HG02840 (cell line): ENCODE measurements around the gene SFXN5.
A peak's percentile ranks its signal among the peaks of the same experiment; 100 is the strongest.
"Not testable (repeated sequence)": the region's sequence is repeated elsewhere in the genome, so short reads cannot be mapped to it uniquely, and the experiment has no call there.

ENCODE experiments used
- ATAC-seq: cut with Tn5 transposase; IDR thresholded peaks from one replicate; pipeline ENCODE4 v1.9.1; 2021; ENCODE audit warnings: mild to moderate bottlenecking, moderate library complexity, moderate number of reproducible peaks; ENCODE audit not compliant: unreplicated experiment, low FRiP score

Gene SFXN5, protein sequence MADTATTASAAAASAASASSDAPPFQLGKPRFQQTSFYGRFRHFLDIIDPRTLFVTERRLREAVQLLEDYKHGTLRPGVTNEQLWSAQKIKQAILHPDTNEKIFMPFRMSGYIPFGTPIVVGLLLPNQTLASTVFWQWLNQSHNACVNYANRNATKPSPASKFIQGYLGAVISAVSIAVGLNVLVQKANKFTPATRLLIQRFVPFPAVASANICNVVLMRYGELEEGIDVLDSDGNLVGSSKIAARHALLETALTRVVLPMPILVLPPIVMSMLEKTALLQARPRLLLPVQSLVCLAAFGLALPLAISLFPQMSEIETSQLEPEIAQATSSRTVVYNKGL

DNA sequence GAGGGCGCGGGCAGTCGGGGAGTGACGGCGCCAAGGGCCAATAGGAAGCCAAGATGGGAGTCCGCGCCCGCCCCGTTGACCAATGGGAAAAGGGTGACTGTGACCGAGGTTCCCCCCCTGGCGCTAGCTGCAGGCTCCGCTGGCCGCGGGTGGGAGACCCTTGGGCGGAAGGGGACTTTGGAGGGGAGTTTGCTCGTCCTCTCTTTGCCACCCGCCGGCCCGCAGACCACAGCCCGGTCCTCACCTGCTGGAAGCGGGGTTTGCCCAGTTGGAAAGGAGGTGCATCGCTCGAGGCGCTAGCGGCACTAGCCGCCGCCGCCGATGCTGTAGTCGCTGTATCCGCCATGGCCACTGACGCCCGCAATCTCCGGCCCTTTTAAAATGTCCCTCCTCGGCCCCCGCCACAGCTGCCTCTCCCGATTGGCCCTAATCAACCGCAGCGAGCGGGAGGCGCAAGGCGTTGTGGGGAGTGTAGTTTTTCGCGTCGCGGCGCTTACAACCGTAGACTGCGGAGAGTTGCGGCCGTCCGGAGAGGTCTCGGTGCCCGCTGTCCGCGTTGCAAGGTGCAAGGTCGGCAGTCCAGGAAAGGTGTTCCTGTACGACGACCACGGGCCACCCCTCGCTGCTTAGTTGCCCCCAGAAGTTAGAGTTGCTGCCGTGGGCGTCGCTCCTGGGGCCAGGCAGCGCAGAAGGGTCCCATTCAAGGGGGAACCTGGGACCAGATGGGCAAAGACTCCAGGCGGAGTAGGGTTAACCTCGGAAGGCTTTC lies at the start of gene SFXN5:
TSS of gene SFXN5 (minus strand) at position 353 of the 769 bp plus-strand sequence. CDS start at position 346, 7 bp downstream.
- ATAC-seq: peak; percentile 96

DNA sequence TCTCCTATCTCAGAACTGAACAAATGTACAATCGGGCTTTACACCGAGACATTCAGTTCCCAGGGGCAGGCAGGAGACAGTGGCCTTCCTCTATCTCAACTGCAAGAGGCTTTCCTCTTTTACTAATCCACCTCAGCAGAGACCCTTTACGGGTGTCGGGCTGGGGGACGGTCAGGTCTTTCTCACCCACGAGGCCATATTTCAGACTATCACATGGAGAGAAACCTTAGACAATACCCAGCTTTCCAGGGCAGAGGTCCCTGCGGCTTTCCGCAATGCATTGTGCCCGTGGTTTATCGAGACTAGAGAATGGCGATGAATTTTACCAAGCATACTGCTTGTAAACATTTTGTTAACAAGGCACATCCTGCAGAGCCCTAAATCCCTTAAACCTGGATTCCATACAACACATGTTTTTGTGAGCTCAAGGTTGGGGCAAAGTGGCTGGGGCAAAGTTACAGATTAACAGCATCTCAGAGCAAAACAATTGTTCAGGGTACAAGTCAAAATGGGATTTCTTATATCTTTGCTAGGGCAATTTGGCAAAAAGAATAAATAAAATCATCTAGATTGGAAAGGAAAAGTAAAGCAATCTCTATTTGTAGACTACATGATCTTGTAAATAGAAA lies 48.2 kb upstream of the SFXN5 start:
- ATAC-seq: not testable (repeated sequence)

DNA sequence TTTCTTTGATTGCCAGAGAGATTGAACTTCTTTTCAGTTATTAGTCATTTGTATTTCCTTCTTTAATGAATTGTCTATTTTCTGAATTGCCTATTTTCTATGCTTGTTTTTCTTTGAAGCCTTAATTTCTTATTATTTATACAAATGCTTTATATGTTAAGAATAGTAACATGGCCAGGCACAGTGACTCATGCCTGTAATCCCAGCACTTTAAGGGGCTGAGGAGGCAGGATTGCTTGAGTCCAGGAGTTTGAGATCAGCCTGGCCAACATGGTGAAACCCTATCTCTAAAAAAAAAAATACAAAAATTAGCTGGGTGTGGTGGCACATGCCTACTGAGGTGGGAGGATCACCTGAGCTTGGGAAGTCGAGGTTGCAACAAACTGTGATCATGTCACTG lies 45.9 kb upstream of the SFXN5 start:
- ATAC-seq: no peak

DNA sequence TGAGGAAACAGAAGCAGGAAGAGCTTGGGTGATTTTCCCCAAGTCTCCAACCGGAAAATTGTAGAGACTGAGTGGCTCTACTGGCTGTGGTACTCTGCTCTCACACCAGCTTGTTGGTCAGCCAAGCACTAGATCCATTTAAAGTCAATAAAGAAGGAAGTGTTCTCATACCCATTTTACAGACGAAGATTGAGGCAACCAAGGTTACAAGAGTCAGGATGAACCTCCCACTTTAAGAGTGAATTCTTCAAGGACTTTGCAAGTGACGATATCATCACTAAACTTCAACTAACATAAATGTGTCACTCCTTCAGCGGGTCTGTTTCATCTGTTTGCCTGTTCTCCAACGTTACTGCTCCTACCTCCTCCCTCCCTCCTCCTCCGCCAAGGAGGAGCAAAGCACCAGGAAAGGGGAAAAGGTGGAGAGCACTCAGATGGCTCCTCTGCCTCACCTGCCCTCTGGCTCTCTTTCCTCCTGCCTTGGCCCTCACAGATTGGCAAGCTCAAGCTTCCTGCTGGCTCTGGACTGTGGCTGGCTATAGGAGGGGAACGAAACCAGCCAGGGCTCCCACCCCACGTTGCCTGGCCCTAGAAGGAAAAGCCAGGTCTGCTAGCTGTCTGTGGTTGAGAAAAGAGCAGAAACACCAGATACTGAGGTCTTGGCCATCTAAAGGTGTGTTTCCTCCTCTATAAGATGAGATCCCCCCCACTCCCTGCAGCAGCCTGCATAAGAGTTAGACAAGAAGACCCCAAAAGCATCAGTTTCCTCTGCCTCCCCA lies 44.9 kb upstream of the SFXN5 start:
- ATAC-seq: no peak

DNA sequence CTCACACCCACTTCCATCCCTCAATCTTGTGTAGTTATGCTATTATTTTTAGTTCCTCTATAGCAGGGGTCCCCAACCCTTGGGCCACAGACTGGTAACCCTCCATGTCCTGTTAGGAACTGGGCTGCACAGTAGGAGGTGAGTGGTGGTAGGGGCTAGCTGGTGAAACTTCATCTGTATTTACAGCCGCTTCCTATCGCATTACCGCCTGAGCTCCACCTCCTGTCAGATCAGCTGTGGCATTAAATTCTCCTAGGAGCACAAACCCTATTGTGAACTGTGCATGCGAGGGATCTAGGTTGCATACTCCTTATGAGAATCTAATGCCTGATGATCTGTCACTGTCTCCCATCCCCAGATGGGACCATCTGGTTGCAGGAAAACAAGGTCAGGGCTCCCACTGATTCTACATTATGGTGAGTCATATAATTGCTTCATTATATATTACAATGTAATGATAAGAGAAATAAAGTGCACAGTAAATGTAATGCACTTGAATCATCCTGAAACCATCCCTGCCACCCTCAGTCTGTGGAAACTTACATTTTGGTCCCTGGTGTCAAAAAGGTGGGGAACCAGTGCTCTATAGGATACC lies 42.9 kb upstream of the SFXN5 start:
- no peak for ATAC-seq

DNA sequence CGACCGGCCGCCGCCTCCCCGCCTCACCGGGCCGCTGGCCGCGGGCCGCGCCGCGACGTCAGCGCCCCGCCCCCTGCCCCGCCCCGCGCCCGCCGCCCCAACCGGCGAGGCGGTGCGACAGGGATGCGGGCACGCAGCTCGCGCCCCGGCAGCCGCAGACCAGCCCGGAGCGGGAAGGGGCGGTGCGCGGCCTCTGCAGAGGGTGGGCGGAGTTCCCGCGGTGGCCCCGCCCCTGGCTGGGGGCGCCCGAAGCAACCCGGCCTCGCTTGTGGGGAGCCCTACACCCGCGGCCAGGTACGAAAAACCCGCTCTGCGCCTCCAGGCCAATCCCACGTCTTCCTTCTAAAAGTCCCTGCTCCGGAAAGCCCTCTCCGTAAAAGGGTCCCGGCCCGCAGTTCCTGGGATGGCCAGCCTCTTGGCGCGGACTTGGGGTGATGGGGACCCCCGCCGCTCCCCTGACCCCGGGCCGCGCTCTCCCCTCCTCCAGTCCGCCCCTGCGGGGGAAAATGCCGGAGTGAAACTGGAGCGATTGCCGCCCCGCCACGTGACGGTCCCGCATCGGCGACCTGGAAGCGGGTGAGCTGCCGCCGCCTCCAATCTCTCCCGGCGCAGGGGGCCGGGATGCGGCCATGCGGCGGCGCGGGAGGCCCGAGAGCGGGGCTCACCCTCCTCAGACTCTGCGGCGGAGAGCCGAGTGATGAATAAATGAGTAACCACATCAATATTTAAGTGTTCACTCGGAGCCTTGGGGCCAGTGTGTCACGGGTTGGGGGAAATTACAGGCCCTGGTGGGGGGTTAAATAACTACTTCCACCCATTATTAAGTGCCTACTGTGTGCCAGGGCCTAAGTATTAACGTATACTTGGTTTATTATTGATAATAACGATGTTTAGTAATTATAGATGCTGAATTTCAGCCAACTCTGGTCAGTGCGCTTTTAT lies 41.7 kb upstream of the SFXN5 start, which contains the start of gene RAB11FIP5:
TSS of gene RAB11FIP5 (minus strand) at position 36 of the 942 bp plus-strand sequence. CDS start 171 bp downstream, outside the sequence.
- peak; percentile 53 for ATAC-seq

DNA sequence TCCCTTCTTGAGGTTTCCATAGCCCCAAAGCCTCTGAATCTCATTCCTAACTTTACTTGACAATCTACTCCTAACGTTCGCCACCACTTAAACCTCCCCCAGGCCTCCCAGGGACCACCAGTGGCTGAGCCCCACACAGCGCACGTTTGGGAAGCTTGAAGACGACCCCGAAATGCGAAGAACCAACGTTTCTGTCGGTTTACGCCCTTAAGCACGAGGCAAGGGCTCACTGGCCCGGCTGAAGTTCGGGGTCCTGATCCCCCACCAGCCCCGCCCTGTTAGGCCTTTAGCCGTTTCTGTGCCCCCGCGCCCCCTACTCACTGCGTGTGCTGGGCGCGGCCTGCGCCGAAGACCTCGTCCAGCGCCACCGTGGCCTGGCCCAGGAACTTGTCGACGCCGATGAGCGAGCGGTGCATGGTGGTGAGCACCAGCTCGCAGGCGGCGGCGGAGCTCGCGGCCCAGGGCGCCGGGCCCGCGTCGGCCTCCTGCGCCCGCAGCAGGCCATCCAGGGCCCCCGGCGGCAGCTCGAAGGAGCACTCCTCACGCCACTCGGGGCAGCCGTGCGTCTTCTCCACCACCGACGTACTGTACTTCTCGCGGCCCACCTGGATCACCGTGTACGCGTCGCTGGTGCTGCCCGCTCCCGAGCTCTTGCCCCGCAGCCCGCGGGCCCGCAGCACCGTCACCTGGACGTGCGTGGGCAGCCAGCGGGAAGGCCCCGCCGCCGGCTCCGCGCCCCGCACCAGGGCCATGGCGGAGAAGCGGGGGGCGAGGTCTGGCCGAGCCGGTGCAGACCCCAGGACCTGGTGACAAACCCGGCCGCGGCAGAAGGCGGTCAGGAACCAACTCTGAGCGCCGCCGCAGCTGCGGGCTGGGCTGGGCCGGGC lies 40.8 kb upstream of the SFXN5 start:
- peak; percentile 23 for ATAC-seq

DNA sequence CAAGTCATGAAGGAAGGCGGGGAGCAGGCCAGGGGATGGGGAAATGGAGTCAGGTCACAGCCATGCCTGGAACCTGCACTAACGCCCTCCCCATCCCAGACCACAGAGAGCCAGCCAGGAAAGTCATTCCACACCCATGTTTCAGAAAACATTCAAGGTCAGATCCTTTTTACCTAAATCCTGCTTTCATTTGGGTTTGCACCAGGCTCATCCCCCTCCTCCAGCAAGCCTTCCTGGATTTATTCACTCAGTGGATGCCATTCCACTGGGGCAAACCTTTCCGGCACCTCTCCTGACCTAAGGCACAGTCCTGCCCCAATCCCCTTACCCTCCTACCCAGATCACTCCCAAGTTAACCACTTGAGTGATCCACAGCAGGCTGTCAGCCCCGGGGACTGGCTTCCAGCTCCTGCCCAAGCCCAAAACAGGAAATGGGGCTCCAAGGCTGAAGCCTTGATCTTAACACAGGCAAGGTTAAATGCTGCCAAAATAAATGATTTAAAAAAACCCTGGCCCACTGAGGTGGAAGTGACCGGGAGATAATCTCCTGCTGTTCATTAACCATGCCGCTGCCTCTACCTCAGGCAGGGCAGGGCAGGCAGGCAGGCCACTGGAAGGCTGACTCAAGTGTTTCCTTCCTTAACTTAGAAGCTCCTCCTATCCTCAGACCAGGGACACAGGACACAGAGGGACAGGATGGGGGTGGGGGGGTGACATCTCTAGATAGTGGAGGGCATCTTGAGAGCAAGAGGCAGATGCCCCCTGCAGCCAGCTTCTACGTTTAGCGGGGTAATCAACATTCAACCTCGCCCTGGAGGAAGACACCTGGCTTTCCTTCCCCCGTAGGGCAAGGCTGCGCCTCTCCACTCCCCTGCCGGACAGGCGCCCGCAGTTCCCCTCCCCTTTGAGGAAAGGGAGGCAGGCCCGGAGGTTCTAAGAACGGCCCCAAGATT lies 39.8 kb upstream of the SFXN5 start:
- no peak for ATAC-seq

DNA sequence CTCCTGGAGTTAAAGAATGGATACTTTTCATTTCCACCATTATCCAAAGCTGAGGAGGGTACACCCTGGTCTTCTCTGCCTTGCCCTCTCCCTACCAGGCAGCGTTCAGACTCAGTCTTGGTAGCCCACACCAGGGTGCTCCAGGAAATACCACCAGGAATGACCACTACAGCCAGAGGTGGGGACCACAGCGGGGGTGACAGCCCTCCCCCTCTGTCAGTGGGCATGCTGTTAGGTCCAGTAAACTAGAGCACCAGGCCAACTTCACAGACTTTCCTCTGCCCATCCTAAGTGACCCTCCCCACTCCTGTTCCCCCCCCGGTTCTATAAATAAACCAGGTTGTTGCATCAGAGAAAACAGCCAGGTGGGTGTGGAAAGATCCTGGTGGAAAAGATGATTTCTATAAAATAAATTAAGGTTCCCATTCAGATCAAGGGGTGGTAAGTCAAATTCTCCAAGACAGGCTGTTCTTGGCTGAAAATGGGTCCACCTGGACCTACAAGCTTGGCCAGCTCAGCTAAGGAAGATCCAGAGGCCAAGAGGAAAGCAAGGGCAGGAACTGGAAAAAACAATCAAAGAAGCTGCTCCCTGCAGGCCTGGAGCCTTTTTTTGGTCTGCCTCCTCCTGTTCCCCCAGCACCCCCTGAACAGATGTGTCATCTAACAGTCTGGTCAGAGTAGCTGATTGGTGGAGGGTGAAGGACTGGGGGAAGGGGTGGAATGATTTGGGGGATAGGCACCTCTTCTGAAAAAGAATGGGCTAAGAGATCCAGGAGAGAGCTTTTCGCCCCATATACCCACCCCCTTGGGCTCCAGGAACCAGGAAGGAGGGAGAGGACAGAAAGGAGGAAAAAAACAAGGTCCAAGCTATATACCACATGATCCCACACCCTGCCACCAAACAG lies 38.9 kb upstream of the SFXN5 start:
- no peak for ATAC-seq

DNA sequence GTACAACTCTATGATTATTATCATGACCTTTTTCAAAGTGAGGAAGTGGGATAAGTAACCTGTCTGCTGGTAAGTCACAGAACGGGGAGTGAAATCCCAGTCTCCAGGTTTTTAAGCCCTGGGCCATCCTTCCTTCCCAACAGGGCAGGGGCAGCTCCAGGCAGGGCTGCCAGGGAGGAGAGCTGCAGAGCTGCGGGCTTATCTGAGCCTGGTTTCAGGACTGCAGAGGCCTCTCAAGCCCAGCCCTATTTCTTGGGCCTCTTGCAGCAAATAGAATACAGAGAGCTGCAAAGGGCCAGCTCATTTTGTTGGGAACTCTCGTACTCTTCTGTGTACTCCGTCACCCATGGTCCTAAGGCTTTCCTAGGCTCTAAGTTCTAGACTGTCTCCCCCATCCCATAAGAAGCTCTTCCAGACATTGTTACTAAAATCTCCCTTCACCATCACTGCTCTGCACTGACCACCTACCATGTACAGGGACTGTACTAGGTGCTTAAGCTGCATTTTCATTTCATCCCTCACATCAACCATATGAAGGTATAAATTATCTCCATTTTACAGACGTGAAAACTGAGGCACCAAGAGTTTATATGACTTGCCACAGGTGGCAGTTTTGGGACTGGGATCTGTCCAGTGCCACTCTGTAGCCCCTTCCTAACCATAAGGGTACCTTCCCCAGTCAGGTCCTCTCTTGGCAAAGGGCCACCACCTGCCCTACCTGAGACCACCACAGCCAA lies 38.1 kb upstream of the SFXN5 start:
- no peak for ATAC-seq

DNA sequence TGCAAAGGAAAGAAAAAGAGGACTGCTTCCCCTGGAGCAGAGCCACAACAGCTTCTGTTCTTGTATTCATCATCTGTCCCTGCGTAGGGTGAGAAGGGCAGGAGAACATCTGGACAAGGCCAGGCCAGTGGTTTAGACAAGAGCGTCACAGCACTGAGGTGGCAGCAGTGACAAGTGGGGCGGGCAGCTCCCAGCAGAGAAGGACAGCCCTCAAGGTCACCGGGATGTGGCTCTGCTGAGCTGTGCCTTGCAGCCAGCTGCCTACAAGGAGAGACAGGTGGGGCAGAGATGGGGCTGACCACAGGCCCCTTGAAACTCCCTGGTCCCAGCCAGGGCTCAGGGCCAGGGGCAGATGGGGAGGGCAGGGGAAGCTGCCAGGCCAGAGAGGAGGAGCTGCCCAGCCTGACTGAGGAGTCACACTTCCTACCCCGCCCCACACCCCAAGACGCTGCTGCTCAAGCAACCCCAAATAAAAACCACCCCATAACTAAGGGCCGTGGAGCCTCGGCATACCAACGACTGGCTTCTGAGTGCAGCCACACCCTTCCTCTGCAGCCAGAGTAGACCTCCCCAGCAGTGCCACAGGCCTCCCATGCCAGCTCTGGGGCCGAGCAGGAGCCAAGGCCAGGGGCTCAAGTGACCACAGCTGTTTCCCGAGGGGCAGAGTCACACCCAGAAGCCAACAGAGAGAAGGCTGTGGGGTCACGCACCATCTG lies 35.9 kb upstream of the SFXN5 start:
- no peak for ATAC-seq

DNA sequence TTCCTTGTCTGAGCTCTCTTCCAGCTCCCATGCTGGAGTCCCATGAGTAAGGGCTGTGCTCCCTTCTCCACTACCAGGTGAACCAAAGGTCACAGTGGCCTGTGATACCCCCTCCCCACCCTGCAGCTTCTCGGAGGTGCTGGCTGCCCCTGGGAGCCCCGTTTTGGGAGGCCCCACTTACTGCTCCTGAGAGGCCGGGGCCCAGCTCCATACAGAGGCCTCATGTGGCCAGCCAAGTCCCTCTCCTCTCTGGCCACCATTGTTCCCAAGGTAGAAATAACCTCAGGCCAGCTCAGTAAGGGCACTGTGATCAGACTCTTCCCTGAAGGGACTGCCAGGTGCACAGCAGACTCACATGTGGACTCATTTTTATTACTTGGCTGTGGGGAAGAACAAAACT lies 35.3 kb upstream of the SFXN5 start:
- ATAC-seq: no peak

DNA sequence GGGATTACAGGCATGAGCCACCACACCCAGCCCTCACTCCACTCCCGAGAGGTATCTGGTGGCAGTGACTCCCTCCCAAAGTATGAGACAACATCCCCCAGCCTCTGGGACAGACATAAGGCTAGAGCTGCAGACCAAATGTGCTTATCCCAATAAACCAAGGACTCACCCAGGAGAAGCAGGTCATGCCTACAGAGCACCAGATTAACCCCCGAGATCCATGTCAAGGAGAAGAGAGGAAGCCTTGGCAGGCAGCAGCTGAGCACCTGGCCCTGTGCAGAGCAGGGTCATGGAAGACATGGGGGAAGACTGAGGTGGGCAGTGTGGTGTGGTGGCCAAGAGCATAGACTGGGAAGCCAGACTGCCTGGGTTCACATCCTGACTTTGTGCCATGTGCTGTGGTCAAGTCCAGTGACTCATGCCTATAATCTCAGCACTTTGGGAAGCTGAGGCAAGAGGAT lies 34.0 kb upstream of the SFXN5 start:
- no peak for ATAC-seq

DNA sequence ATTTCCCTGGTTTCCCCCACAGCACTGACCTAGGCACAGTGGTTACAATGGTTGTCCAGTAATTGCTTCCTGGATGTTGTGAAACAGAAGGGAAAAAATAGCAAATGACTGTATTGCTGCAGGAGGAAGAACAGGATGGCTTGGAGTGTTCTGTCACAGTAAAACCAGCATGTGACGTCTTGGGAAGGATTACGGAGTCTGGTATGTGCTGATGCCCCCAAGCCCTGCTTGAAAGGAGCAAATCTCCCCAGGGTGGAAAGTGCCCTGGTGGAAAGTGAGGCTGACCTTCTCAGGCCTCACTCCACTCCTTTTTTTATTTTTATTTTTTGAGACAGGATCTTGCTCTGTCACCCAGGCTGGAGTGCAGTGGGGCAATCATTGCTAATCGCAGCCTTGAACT lies 33.4 kb upstream of the SFXN5 start:
- ATAC-seq: no peak
